ENCODE measurements around the gene CUL3. TPM values are rescaled to one million over a fixed set of nuclear protein-coding genes. Genes with fewer than 3 reads are reported as not detected.

CUL3 gene
- total and polyA plus RNA-seq, 2 experiments from 2014 or later = 86.0 to 125 TPM

GRCh38 chr2:224613543-224614286 lies 28.6 kb upstream of the CUL3 start (continued):
- TF ChIP-seq JUNB (IDR thresholded peaks at IDR 0.05; ENCODE audit: unreplicated experiment) (no peak), EZH2 (IDR thresholded peaks at IDR 0.05; ENCODE audit: low read depth, unreplicated experiment) (no peak), POLR2AphosphoS5 (IDR thresholded peaks at IDR 0.05; ENCODE audit: low read depth) (no peak), ZNF331 (CRISPR knock-in tag; IDR thresholded peaks at IDR 0.05; ENCODE audit: low read depth) (no peak), NANOG (IDR thresholded peaks at IDR 0.05; ENCODE audit: borderline replicate concordance) (no peak)

- no peaks in the 10 kb centered on the region for H3K9me3 Mint-ChIP-seq
- DNase-seq (ENCODE audit: low spot score) (no peak), ATAC-seq (no peak)
- Histone ChIP-seq H3K27me3 (ENCODE audit: insufficient read depth) (no peaks in the 10 kb centered on the region), H3K79me2 (replicated peaks; ENCODE audit: insufficient read depth) (no peaks in the 10 kb centered on the region), H3K4me1 (ENCODE audit: insufficient read depth) (no peaks in the 10 kb centered on the region; the same call in 1 of the 2 replicates), H3F3A (replicated peaks; ENCODE audit: low read depth) (no peaks in the 10 kb centered on the region), H4K20me1 (replicated peaks; ENCODE audit: insufficient read depth) (no peaks in the 10 kb centered on the region), H2AFZ (peak overlapping the region; percentile 66; the same call in 1 of the 2 replicates), H3K4me3 (no peak overlapping the region), H3K36me3 (ENCODE audit: insufficient read depth) (no peaks in the 10 kb centered on the region), H3K9me2 (ENCODE audit: insufficient read depth) (no peaks in the 10 kb centered on the region), H3K27ac (ENCODE audit: low read depth) (no peak overlapping the region), H3K4me2 (no peak overlapping the region)
- H3K4me3 Mint-ChIP-seq = no peak overlapping the region
- peaks cover 3% of the 10 kb centered on the region for H3K27me3 Mint-ChIP-seq (ENCODE audit: insufficient read depth, low read depth, poor library complexity)
- no peaks in the 10 kb centered on the region for H3K36me3 Mint-ChIP-seq (ENCODE audit: low read depth)
- peaks cover 2% of the 10 kb centered on the region; the same call in 1 of the 3 replicates for H3K4me1 Mint-ChIP-seq
- no peak overlapping the region for H3K27ac Mint-ChIP-seq
- no peak for TF ChIP-seq EZH2phosphoT487 (IDR thresholded peaks at IDR 0.05; ENCODE audit: unreplicated experiment)
- no peak for TF ChIP-seq ZNF331 (CRISPR knock-in tag; IDR thresholded peaks at IDR 0.05; ENCODE audit: low read depth)
- no peak for TF ChIP-seq ZNF462 (CRISPR knock-in tag; IDR thresholded peaks at IDR 0.05)
- TF ChIP-seq CTCF (conservative IDR thresholded peaks at IDR 0.05; ENCODE audit: low read depth in 2 of 2) = no peak
- TF ChIP-seq POLR2AphosphoS5 (IDR thresholded peaks at IDR 0.05; ENCODE audit: low read depth) = no peak
- TF ChIP-seq CREB1 (CRISPR knock-in tag; IDR thresholded peaks at IDR 0.05; ENCODE audit: low read depth) = no peak
- no peak for TF ChIP-seq STAT1 (IDR thresholded peaks at IDR 0.05; ENCODE audit: unreplicated experiment)
- no peak for TF ChIP-seq REST (IDR thresholded peaks at IDR 0.05; ENCODE audit: unreplicated experiment)
- no peak for TF ChIP-seq NANOG (IDR thresholded peaks at IDR 0.05; ENCODE audit: borderline replicate concordance)
- no peak for TF ChIP-seq JUNB (IDR thresholded peaks at IDR 0.05; ENCODE audit: unreplicated experiment)
Measured at GRCh38 chr2:224612578-224612977, 27.4 kb upstream of the CUL3 start.

Data from GM23338 (cell line).